GM23338 (cell line): ENCODE measurements around the gene LGR5. TPM values are rescaled to one million over a fixed set of nuclear protein-coding genes. Genes with fewer than 3 reads are reported as not detected.

Experiments used
- ATAC-seq: fragments of 200-7000 bp; cut with Tn5 transposase; 3 replicates; pipeline ENCODE4 v1.9.1; 2020
- DNase-seq: peaks from one replicate; pipeline ENCODE4 v3.0.0-alpha.2; 2015; ENCODE audit warnings: low spot score
- H2AFZ ChIP-seq: fragments of 200-600 bp; sonication (generic); 2 replicates; pipeline ENCODE4 v1.8.0; 2016; ENCODE audit warnings: antibody characterized with exemption, mild to moderate bottlenecking, moderate library complexity
- H3F3A ChIP-seq: fragments of 200-600 bp; sonication (generic); replicated peaks from 2 replicates; pipeline ENCODE4 v1.8.0; 2017; ENCODE audit warnings: antibody characterized with exemption, mixed run types, low read depth
- H3K27ac ChIP-seq: fragments of 200-600 bp; sonication (generic); 2 replicates; pipeline ENCODE4 v1.6.1; 2016; ENCODE audit warnings: low read depth
- H3K27me3 ChIP-seq: fragments of 200-600 bp; sonication (generic); 2 replicates; pipeline ENCODE4 v1.8.0; 2016; ENCODE audit warnings: mild to moderate bottlenecking, mixed run types, moderate library complexity; ENCODE audit not compliant: insufficient read depth
- H3K36me3 ChIP-seq: fragments of 200-600 bp; sonication (generic); 2 replicates; pipeline ENCODE4 v1.8.0; 2016; ENCODE audit warnings: mild to moderate bottlenecking; ENCODE audit not compliant: insufficient read depth
- H3K4me1 ChIP-seq: fragments of 200-600 bp; sonication (generic); 2 replicates; pipeline ENCODE4 v1.8.0; 2016; ENCODE audit warnings: mild to moderate bottlenecking, moderate library complexity; ENCODE audit not compliant: insufficient read depth
- H3K4me2 ChIP-seq: fragments of 200-600 bp; sonication (generic); 2 replicates; pipeline ENCODE4 v1.7.1; 2017; ENCODE audit warnings: mixed run types
- H3K4me3 ChIP-seq: fragments of 200-600 bp; sonication (generic); 2 replicates; pipeline ENCODE4 v1.6.1; 2016; ENCODE audit warnings: mixed run types
- H3K79me2 ChIP-seq: fragments of 200-600 bp; sonication (generic); replicated peaks from 2 replicates; pipeline ENCODE4 v1.8.0; 2017; ENCODE audit warnings: mild to moderate bottlenecking; ENCODE audit not compliant: insufficient read depth
- H3K9me2 ChIP-seq: fragments of 200-600 bp; sonication (generic); 2 replicates; pipeline ENCODE4 v1.8.0; 2017; ENCODE audit not compliant: insufficient read depth
- H4K20me1 ChIP-seq: fragments of 200-600 bp; sonication (generic); replicated peaks from 2 replicates; pipeline ENCODE4 v1.8.0; 2017; ENCODE audit warnings: mild to moderate bottlenecking; ENCODE audit not compliant: insufficient read depth
- H3K27ac Mint-ChIP-seq: 2 replicates; pipeline ENCODE4 v1.8.0; 2020; ENCODE audit warnings: inconsistent platforms, mild to moderate bottlenecking, moderate library complexity, mixed read lengths
- H3K27me3 Mint-ChIP-seq: 3 replicates; pipeline ENCODE4 v1.8.0; 2022; ENCODE audit warnings: low read depth, mild to moderate bottlenecking, moderate library complexity, mixed read lengths, inconsistent platforms; ENCODE audit not compliant: insufficient read depth, poor library complexity
- H3K36me3 Mint-ChIP-seq: 3 replicates; pipeline ENCODE4 v1.8.0; 2021; ENCODE audit warnings: low read depth, mild to moderate bottlenecking, inconsistent platforms, moderate library complexity, mixed read lengths
- H3K4me1 Mint-ChIP-seq: 3 replicates; pipeline ENCODE4 v1.8.0; 2020; ENCODE audit warnings: mild to moderate bottlenecking, inconsistent platforms, mixed read lengths
- H3K4me3 Mint-ChIP-seq: 3 replicates; pipeline ENCODE4 v1.8.0; 2021; ENCODE audit warnings: moderate library complexity, mild to moderate bottlenecking, inconsistent platforms, mixed read lengths
- H3K9me3 Mint-ChIP-seq: 3 replicates; pipeline ENCODE4 v1.8.0; 2020; ENCODE audit warnings: moderate library complexity, mild to moderate bottlenecking, inconsistent platforms, mixed read lengths
- CREB1 ChIP-seq: fragments of 250-450 bp; sonication (Bioruptor Pico); IDR thresholded peaks from 2 replicates; pipeline ENCODE4 v1.5.0; 2020; ENCODE audit warnings: low read depth, mild to moderate bottlenecking, moderate library complexity
- EZH2 ChIP-seq: fragments of 200-600 bp; sonication (generic); IDR thresholded peaks from one replicate; pipeline ENCODE4 v1.8.0; 2017; ENCODE audit warnings: antibody characterized with exemption, mild to moderate bottlenecking, low read depth; ENCODE audit not compliant: unreplicated experiment
- EZH2phosphoT487 ChIP-seq: fragments of 200-600 bp; sonication (generic); IDR thresholded peaks from one replicate; pipeline ENCODE4 v1.8.1; 2018; ENCODE audit warnings: antibody characterized with exemption; ENCODE audit not compliant: unreplicated experiment
- JUNB ChIP-seq: IDR thresholded peaks from one replicate; pipeline ENCODE4 v1.6.1; 2016; ENCODE audit warnings: antibody characterized with exemption; ENCODE audit not compliant: unreplicated experiment
- NANOG ChIP-seq: IDR thresholded peaks from 2 replicates; pipeline ENCODE4 v1.6.1; 2016; ENCODE audit warnings: antibody characterized with exemption, borderline replicate concordance
- POLR2AphosphoS5 ChIP-seq: IDR thresholded peaks from 2 replicates; pipeline ENCODE4 v1.6.1; 2016; ENCODE audit warnings: antibody characterized with exemption, low read depth
- STAT1 ChIP-seq: IDR thresholded peaks from one replicate; pipeline ENCODE4 v1.6.1; 2016; ENCODE audit warnings: antibody characterized with exemption; ENCODE audit not compliant: unreplicated experiment
- ZNF114 ChIP-seq: fragments of 250-450 bp; sonication (Bioruptor Pico); IDR thresholded peaks from 2 replicates; pipeline ENCODE4 v1.5.0; 2020; ENCODE audit warnings: mild to moderate bottlenecking, moderate library complexity
- ZNF331 ChIP-seq: fragments of 250-450 bp; sonication (Bioruptor Pico); IDR thresholded peaks from 2 replicates; pipeline ENCODE4 v1.5.0; 2020; ENCODE audit warnings: low read depth, mild to moderate bottlenecking, moderate library complexity
- polyA plus RNA-seq: library from polyadenylated mRNA; unstranded; fragments of >200 nt; fragmentation: Nextera tagmentation; extraction: Ambion mirVana; gene quantifications from 2 replicates; pipeline ENCODE4 v1.2.1, GENCODE V29; 2016
- total RNA-seq: library from RNA; depleted of rRNA; stranded (reverse); fragments of >200 nt; shearing (Covaris generic); gene quantifications from 2 replicates; pipeline ENCODE4 v1.2.3, GENCODE V29; 2014
- TF ChIP-seq, protein P1 (sequence below): IDR thresholded peaks from 2 replicates; pipeline ENCODE4 v1.6.1; 2016; ENCODE audit warnings: antibody characterized with exemption
- TF ChIP-seq, protein P2 (sequence below): IDR thresholded peaks from one replicate; pipeline ENCODE4 v1.6.1; 2018; ENCODE audit warnings: antibody characterized with exemption; ENCODE audit not compliant: unreplicated experiment
- TF ChIP-seq, protein P3 (sequence below), 2 experiments: fragments of 200-600 bp in 1 of 2; sonication (generic) in 1 of 2; conservative IDR thresholded peaks; 2 replicates each; pipeline versions ENCODE4 v1.5.1 to v1.6.1; 2016 to 2017; ENCODE audit warnings: antibody characterized with exemption in 2 of 2, low read depth in 2 of 2, mild to moderate bottlenecking in 2 of 2, moderate library complexity in 1 of 2
- TF ChIP-seq, protein P4 (sequence below): fragments of 250-450 bp; sonication (Bioruptor Pico); IDR thresholded peaks from 2 replicates; pipeline ENCODE4 v1.5.0; 2020; ENCODE audit warnings: mild to moderate bottlenecking, moderate library complexity

Gene LGR5
- total and polyA plus RNA-seq, 2 experiments from 2014 or later, result 0.17 to 0.26 TPM

DNA sequence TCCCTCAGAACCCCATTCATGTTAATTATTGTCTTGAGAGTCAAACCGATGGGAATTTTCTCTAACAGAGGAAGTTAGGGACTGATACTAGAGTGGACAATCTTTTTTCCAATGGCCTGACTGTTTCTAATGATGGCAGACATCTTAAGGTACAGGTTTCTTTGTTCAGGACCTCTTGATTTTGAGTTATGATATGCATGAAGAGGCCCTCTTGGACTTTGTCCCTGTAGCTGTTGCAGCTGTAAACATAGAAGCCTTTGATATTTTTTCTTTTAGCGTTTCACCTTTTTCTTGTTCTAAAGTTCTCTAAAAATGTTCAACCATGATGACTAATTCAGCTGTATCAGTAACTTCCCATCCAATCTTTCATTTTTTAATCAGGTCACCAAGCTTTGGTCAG is 53.0 kb downstream of the LGR5 start:
- Histone ChIP-seq H3K4me1 (no peaks in the 10 kb centered on the region), H3F3A (no peaks in the 10 kb centered on the region), H3K4me2 (no peak overlapping the region), H3K36me3 (no peaks in the 10 kb centered on the region), H2AFZ (no peak overlapping the region), H3K9me2 (peaks cover 12% of the 10 kb centered on the region; the same call in 1 of the 2 replicates), H3K79me2 (no peaks in the 10 kb centered on the region), H4K20me1 (no peaks in the 10 kb centered on the region), H3K27me3 (no peaks in the 10 kb centered on the region), H3K27ac (no peak overlapping the region), H3K4me3 (no peak overlapping the region)
- no peak for DNase-seq
- Mint-ChIP-seq H3K36me3 (no peaks in the 10 kb centered on the region), H3K27ac (no peak overlapping the region), H3K4me1 (no peaks in the 10 kb centered on the region), H3K4me3 (no peak overlapping the region), H3K27me3 (no peaks in the 10 kb centered on the region), H3K9me3 (peaks cover 4% of the 10 kb centered on the region; the same call in 1 of the 3 replicates)
- TF ChIP-seq NANOG (no peak), EZH2 (no peak), STAT1 (no peak), ZNF114 (CRISPR knock-in tag) (no peak), POLR2AphosphoS5 (no peak), CREB1 (CRISPR knock-in tag) (no peak), ZNF331 (CRISPR knock-in tag) (no peak), EZH2phosphoT487 (no peak), JUNB (no peak)
- TF ChIP-seq, protein P1, sequence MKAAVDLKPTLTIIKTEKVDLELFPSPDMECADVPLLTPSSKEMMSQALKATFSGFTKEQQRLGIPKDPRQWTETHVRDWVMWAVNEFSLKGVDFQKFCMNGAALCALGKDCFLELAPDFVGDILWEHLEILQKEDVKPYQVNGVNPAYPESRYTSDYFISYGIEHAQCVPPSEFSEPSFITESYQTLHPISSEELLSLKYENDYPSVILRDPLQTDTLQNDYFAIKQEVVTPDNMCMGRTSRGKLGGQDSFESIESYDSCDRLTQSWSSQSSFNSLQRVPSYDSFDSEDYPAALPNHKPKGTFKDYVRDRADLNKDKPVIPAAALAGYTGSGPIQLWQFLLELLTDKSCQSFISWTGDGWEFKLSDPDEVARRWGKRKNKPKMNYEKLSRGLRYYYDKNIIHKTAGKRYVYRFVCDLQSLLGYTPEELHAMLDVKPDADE, result no peak
- TF ChIP-seq, protein P2, sequence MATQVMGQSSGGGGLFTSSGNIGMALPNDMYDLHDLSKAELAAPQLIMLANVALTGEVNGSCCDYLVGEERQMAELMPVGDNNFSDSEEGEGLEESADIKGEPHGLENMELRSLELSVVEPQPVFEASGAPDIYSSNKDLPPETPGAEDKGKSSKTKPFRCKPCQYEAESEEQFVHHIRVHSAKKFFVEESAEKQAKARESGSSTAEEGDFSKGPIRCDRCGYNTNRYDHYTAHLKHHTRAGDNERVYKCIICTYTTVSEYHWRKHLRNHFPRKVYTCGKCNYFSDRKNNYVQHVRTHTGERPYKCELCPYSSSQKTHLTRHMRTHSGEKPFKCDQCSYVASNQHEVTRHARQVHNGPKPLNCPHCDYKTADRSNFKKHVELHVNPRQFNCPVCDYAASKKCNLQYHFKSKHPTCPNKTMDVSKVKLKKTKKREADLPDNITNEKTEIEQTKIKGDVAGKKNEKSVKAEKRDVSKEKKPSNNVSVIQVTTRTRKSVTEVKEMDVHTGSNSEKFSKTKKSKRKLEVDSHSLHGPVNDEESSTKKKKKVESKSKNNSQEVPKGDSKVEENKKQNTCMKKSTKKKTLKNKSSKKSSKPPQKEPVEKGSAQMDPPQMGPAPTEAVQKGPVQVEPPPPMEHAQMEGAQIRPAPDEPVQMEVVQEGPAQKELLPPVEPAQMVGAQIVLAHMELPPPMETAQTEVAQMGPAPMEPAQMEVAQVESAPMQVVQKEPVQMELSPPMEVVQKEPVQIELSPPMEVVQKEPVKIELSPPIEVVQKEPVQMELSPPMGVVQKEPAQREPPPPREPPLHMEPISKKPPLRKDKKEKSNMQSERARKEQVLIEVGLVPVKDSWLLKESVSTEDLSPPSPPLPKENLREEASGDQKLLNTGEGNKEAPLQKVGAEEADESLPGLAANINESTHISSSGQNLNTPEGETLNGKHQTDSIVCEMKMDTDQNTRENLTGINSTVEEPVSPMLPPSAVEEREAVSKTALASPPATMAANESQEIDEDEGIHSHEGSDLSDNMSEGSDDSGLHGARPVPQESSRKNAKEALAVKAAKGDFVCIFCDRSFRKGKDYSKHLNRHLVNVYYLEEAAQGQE, result no peak
- TF ChIP-seq, protein P3, sequence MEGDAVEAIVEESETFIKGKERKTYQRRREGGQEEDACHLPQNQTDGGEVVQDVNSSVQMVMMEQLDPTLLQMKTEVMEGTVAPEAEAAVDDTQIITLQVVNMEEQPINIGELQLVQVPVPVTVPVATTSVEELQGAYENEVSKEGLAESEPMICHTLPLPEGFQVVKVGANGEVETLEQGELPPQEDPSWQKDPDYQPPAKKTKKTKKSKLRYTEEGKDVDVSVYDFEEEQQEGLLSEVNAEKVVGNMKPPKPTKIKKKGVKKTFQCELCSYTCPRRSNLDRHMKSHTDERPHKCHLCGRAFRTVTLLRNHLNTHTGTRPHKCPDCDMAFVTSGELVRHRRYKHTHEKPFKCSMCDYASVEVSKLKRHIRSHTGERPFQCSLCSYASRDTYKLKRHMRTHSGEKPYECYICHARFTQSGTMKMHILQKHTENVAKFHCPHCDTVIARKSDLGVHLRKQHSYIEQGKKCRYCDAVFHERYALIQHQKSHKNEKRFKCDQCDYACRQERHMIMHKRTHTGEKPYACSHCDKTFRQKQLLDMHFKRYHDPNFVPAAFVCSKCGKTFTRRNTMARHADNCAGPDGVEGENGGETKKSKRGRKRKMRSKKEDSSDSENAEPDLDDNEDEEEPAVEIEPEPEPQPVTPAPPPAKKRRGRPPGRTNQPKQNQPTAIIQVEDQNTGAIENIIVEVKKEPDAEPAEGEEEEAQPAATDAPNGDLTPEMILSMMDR (conservative IDR thresholded peaks at IDR 0.05; ENCODE audit: low read depth in 2 of 2), result no peak
- TF ChIP-seq, protein P4, sequence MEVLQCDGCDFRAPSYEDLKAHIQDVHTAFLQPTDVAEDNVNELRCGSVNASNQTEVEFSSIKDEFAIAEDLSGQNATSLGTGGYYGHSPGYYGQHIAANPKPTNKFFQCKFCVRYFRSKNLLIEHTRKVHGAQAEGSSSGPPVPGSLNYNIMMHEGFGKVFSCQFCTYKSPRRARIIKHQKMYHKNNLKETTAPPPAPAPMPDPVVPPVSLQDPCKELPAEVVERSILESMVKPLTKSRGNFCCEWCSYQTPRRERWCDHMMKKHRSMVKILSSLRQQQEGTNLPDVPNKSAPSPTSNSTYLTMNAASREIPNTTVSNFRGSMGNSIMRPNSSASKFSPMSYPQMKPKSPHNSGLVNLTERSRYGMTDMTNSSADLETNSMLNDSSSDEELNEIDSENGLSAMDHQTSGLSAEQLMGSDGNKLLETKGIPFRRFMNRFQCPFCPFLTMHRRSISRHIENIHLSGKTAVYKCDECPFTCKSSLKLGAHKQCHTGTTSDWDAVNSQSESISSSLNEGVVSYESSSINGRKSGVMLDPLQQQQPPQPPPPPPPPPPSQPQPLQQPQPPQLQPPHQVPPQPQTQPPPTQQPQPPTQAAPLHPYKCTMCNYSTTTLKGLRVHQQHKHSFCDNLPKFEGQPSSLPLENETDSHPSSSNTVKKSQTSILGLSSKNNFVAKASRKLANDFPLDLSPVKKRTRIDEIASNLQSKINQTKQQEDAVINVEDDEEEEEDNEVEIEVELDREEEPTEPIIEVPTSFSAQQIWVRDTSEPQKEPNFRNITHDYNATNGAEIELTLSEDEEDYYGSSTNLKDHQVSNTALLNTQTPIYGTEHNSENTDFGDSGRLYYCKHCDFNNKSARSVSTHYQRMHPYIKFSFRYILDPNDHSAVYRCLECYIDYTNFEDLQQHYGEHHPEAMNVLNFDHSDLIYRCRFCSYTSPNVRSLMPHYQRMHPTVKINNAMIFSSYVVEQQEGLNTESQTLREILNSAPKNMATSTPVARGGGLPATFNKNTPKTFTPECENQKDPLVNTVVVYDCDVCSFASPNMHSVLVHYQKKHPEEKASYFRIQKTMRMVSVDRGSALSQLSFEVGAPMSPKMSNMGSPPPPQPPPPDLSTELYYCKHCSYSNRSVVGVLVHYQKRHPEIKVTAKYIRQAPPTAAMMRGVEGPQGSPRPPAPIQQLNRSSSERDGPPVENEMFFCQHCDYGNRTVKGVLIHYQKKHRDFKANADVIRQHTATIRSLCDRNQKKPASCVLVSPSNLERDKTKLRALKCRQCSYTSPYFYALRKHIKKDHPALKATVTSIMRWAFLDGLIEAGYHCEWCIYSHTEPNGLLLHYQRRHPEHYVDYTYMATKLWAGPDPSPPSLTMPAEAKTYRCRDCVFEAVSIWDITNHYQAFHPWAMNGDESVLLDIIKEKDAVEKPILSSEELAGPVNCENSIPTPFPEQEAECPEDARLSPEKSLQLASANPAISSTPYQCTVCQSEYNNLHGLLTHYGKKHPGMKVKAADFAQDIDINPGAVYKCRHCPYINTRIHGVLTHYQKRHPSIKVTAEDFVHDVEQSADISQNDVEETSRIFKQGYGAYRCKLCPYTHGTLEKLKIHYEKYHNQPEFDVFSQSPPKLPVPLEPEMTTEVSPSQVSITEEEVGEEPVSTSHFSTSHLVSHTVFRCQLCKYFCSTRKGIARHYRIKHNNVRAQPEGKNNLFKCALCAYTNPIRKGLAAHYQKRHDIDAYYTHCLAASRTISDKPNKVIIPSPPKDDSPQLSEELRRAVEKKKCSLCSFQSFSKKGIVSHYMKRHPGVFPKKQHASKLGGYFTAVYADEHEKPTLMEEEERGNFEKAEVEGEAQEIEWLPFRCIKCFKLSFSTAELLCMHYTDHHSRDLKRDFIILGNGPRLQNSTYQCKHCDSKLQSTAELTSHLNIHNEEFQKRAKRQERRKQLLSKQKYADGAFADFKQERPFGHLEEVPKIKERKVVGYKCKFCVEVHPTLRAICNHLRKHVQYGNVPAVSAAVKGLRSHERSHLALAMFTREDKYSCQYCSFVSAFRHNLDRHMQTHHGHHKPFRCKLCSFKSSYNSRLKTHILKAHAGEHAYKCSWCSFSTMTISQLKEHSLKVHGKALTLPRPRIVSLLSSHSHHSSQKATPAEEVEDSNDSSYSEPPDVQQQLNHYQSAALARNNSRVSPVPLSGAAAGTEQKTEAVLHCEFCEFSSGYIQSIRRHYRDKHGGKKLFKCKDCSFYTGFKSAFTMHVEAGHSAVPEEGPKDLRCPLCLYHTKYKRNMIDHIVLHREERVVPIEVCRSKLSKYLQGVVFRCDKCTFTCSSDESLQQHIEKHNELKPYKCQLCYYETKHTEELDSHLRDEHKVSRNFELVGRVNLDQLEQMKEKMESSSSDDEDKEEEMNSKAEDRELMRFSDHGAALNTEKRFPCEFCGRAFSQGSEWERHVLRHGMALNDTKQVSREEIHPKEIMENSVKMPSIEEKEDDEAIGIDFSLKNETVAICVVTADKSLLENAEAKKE, result no peak
- no peak for ATAC-seq
